ENCODE results near the gene SLCO4A1.

GRCh38 chr20:62694868-62695267 is 52.6 kb downstream of the SLCO4A1 start:
- TF ChIP-seq, protein P1, sequence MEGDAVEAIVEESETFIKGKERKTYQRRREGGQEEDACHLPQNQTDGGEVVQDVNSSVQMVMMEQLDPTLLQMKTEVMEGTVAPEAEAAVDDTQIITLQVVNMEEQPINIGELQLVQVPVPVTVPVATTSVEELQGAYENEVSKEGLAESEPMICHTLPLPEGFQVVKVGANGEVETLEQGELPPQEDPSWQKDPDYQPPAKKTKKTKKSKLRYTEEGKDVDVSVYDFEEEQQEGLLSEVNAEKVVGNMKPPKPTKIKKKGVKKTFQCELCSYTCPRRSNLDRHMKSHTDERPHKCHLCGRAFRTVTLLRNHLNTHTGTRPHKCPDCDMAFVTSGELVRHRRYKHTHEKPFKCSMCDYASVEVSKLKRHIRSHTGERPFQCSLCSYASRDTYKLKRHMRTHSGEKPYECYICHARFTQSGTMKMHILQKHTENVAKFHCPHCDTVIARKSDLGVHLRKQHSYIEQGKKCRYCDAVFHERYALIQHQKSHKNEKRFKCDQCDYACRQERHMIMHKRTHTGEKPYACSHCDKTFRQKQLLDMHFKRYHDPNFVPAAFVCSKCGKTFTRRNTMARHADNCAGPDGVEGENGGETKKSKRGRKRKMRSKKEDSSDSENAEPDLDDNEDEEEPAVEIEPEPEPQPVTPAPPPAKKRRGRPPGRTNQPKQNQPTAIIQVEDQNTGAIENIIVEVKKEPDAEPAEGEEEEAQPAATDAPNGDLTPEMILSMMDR (IDR thresholded peaks at IDR 0.05), result no peak
- no peak for TF ChIP-seq POLR2A (IDR thresholded peaks at IDR 0.05)
